H9 (cell line): ENCODE measurements around the gene BRPF1. TPM values are rescaled to one million over a fixed set of nuclear protein-coding genes. Genes with fewer than 3 reads are reported as not detected.

ENCODE experiments used
- DNase-seq: peaks from one replicate; pipeline ENCODE4 v3.0.0-alpha.2; 2017
- H2AFZ ChIP-seq: one replicate; pipeline ENCODE4 v1.6.1; 2013; ENCODE audit warnings: mild to moderate bottlenecking, low read length, control low read depth, moderate library complexity
- H2AK5ac ChIP-seq: 2 replicates; pipeline ENCODE4 v1.6.1; 2013; ENCODE audit warnings: low read length, control low read depth, mixed read lengths; ENCODE audit not compliant: insufficient read length
- H2BK120ac ChIP-seq: one replicate; pipeline ENCODE4 v1.6.1; 2013; ENCODE audit warnings: low read depth, mild to moderate bottlenecking, low read length, control low read depth, inconsistent platforms; ENCODE audit not compliant: poor library complexity, severe bottlenecking
- H2BK12ac ChIP-seq: 2 replicates; pipeline ENCODE4 v1.6.1; 2013; ENCODE audit warnings: low read length, control low read depth, mixed read lengths, low read depth; ENCODE audit not compliant: insufficient read length
- H2BK15ac ChIP-seq: 2 replicates; pipeline ENCODE4 v1.6.1; 2013; ENCODE audit warnings: low read depth, low read length, control low read depth
- H2BK20ac ChIP-seq: one replicate; pipeline ENCODE4 v1.6.1; 2013; ENCODE audit warnings: low read depth, mild to moderate bottlenecking, low read length, control low read depth, inconsistent platforms; ENCODE audit not compliant: poor library complexity, severe bottlenecking
- H2BK5ac ChIP-seq: 2 replicates; pipeline ENCODE4 v1.6.1; 2013; ENCODE audit warnings: low read length, control low read depth, mixed read lengths; ENCODE audit not compliant: insufficient read length
- H3K14ac ChIP-seq: 2 replicates; pipeline ENCODE4 v1.6.1; 2013; ENCODE audit warnings: low read length, control low read depth; ENCODE audit not compliant: insufficient read depth
- H3K18ac ChIP-seq: 2 replicates; pipeline ENCODE4 v1.6.1; 2013; ENCODE audit warnings: low read depth, mild to moderate bottlenecking, mixed read lengths, low read length, control low read depth; ENCODE audit not compliant: insufficient read length
- H3K23ac ChIP-seq: 2 replicates; pipeline ENCODE4 v1.6.1; 2013; ENCODE audit warnings: low read length, control low read depth, mixed read lengths, low read depth; ENCODE audit not compliant: insufficient read length
- H3K23me2 ChIP-seq: 2 replicates; pipeline ENCODE4 v1.6.1; 2013; ENCODE audit warnings: low read depth, mild to moderate bottlenecking, mixed read lengths, low read length, control low read depth; ENCODE audit not compliant: insufficient read length, poor library complexity, severe bottlenecking
- H3K27ac ChIP-seq: 2 replicates; pipeline ENCODE4 v1.5.1; 2013; ENCODE audit warnings: low read length, control low read depth, mixed read lengths, low read depth; ENCODE audit not compliant: insufficient read length
- H3K27me3 ChIP-seq: 2 replicates; pipeline ENCODE4 v1.6.1; 2013; ENCODE audit warnings: low read length, control low read depth, inconsistent platforms; ENCODE audit not compliant: insufficient read depth
- H3K4ac ChIP-seq: 2 replicates; pipeline ENCODE4 v1.6.1; 2013; ENCODE audit warnings: low read depth, mild to moderate bottlenecking, control low read depth, inconsistent platforms, low read length, moderate library complexity
- H3K4me1 ChIP-seq: 2 replicates; pipeline ENCODE4 v1.6.1; 2013; ENCODE audit warnings: low read length, control low read depth, inconsistent platforms; ENCODE audit not compliant: insufficient read depth
- H3K4me2 ChIP-seq: 2 replicates; pipeline ENCODE4 v1.6.1; 2013; ENCODE audit warnings: low read length, control low read depth, mixed read lengths; ENCODE audit not compliant: insufficient read length, insufficient read depth
- H3K56ac ChIP-seq: 2 replicates; pipeline ENCODE4 v1.6.1; 2013; ENCODE audit warnings: low read depth, mild to moderate bottlenecking, mixed read lengths, low read length, control low read depth; ENCODE audit not compliant: insufficient read length
- H3K79me1 ChIP-seq: 2 replicates; pipeline ENCODE4 v1.6.1; 2013; ENCODE audit warnings: low read depth, mild to moderate bottlenecking, moderate library complexity, low read length, control low read depth, inconsistent platforms; ENCODE audit not compliant: insufficient read depth, poor library complexity, severe bottlenecking
- H3K79me2 ChIP-seq: 2 replicates; pipeline ENCODE4 v1.6.1; 2013; ENCODE audit warnings: low read length, control low read depth, inconsistent platforms; ENCODE audit not compliant: insufficient read depth
- H3K9ac ChIP-seq: 2 replicates; pipeline ENCODE4 v1.6.1; 2013; ENCODE audit warnings: low read length, control low read depth, mixed read lengths; ENCODE audit not compliant: insufficient read length; ENCODE audit errors: extremely low read depth
- H3K9me3 ChIP-seq: one replicate; pipeline ENCODE4 v1.6.1; 2013; ENCODE audit warnings: low read depth, low read length, inconsistent platforms; ENCODE audit not compliant: control insufficient read depth
- H3T11ph ChIP-seq: one replicate; pipeline ENCODE4 v1.6.1; 2013; ENCODE audit warnings: mild to moderate bottlenecking, low read length, control low read depth, inconsistent platforms
- H4K20me1 ChIP-seq: one replicate; pipeline ENCODE4 v1.6.1; 2013; ENCODE audit not compliant: control insufficient read depth, insufficient read length, insufficient read depth
- H4K5ac ChIP-seq: 2 replicates; pipeline ENCODE4 v1.6.1; 2013; ENCODE audit warnings: low read depth, mild to moderate bottlenecking, mixed read lengths, low read length, control low read depth; ENCODE audit not compliant: insufficient read length
- H4K8ac ChIP-seq: replicated peaks from 2 replicates; pipeline ENCODE4 v1.6.1; 2013; ENCODE audit warnings: low read length, control low read depth, mixed read lengths, low read depth; ENCODE audit not compliant: insufficient read length
- H4K91ac ChIP-seq: 2 replicates; pipeline ENCODE4 v1.6.1; 2013; ENCODE audit warnings: low read depth, mild to moderate bottlenecking, moderate library complexity, mixed read lengths, low read length, control low read depth; ENCODE audit not compliant: insufficient read length
- H3K27ac Mint-ChIP-seq, 3 experiments: 2 replicates in 2 of 3; 3 replicates in 1 of 3; pipeline ENCODE4 v1.8.0; 2020 to 2021; ENCODE audit warnings: mixed read lengths in 3 of 3, mild to moderate bottlenecking in 1 of 3, moderate library complexity in 1 of 3
- H3K27me3 Mint-ChIP-seq: 2 replicates; pipeline ENCODE4 v1.8.0; 2021; ENCODE audit warnings: low read depth, mild to moderate bottlenecking, moderate library complexity, mixed read lengths
- H3K36me3 Mint-ChIP-seq, 3 experiments: 2 replicates in 2 of 3; 3 replicates in 1 of 3; pipeline ENCODE4 v1.8.0; 2020 to 2021; ENCODE audit warnings: low read depth in 3 of 3, mixed read lengths in 3 of 3; ENCODE audit not compliant: insufficient read depth in 1 of 3
- H3K4me1 Mint-ChIP-seq, 2 experiments: 2 replicates each; pipeline ENCODE4 v1.8.0; 2020; ENCODE audit warnings: mixed read lengths in 2 of 2
- H3K4me3 Mint-ChIP-seq, 2 experiments: 2 replicates in 1 of 2; 3 replicates in 1 of 2; pipeline ENCODE4 v1.8.0; 2020 to 2021; ENCODE audit warnings: mild to moderate bottlenecking in 2 of 2, mixed read lengths in 2 of 2, moderate library complexity in 1 of 2
- H3K9me3 Mint-ChIP-seq, 2 experiments: 2 replicates in 1 of 2; 3 replicates in 1 of 2; pipeline ENCODE4 v1.8.0; 2020; ENCODE audit warnings: mild to moderate bottlenecking in 2 of 2, mixed read lengths in 2 of 2, moderate library complexity in 1 of 2
- WGBS: extraction: QIAGEN DNeasy Blood & Tissue Kit; methylation state at CpG from one replicate; pipeline ENCODE4 v1.1.7; 2013; ENCODE audit warnings: missing lambda C conversion rate, low lambda C conversion rate, mixed read lengths; ENCODE audit not compliant: insufficient read length; ENCODE audit errors: extremely low coverage; 5-methylcytosine and 5-hydroxymethylcytosine counted together
- total RNA-seq: library from RNA; stranded (reverse); gene quantifications from 2 replicates; pipeline ENCODE4 v1.2.1, GENCODE V29; 2021
- TF ChIP-seq, protein P1 (sequence below): fragments of 200-600 bp; sonication (generic); conservative IDR thresholded peaks from 3 replicates; pipeline ENCODE4 v1.8.0; 2021; ENCODE audit warnings: antibody characterized with exemption, mild to moderate bottlenecking

The BRPF1 gene
- total RNA-seq, 1 experiment from 2014 or later: 38.6 TPM

DNA sequence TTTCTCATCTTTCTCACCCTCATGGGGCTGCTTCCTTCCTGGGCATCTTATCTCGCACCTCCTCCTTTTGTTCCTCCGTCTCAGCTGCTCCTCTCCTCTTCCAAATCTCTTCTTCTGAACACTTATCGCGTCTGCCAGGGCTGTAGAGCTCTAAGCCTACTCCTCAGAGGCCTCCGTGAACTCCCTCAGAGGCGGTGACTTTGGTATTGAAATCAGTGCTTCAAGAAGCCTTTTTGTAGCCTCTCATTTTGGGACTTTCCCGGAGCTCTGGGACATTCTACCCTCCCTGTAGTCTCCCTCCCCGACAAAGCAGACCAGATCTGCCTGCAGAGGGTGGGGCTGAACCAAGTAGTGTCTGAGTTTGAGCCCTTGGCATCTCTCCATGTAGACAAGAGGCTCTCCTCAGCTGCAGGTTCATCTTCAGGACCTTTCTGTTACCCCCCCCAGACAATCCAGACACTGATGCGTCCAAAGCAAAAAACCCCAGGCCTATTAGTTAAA lies 45.4 kb upstream of the BRPF1 start:
- Mint-ChIP-seq H3K36me3 (peaks cover 11 to 80% (median 50%) of the 10 kb centered on the region in 3 experiments; a peak in 6 of 7 replicates), H3K4me3 (no peak overlapping the region), H3K27me3 (no peaks in the 10 kb centered on the region), H3K4me1 (no peaks in the 10 kb centered on the region), H3K27ac (peak overlapping the region in 1 of 3 experiments; percentile 55; a peak in 3 of 7 replicates), H3K9me3 (no peaks in the 10 kb centered on the region)
- no peaks in the 10 kb centered on the region for H3K79me1 ChIP-seq
- H4K20me1 ChIP-seq: no peaks in the 10 kb centered on the region
- H3K23me2 ChIP-seq: no peaks in the 10 kb centered on the region
- no peak overlapping the region for H2BK15ac ChIP-seq
- no peak overlapping the region for H4K8ac ChIP-seq
- no peak overlapping the region for H4K91ac ChIP-seq
- H3K9ac ChIP-seq: no peak overlapping the region
- no peak overlapping the region for H2BK20ac ChIP-seq
- H3K14ac ChIP-seq: no peak overlapping the region
- no peak overlapping the region for H3K27ac ChIP-seq
- no peak overlapping the region for H3K4me2 ChIP-seq
- no peak overlapping the region for H4K5ac ChIP-seq
- no peak overlapping the region for H2AK5ac ChIP-seq
- no CpG with 5 or more reads among the region's 9 CpGs for WGBS
- H3T11ph ChIP-seq: no peak overlapping the region
- no peaks in the 10 kb centered on the region for H3K27me3 ChIP-seq
- no peaks in the 10 kb centered on the region for H3K79me2 ChIP-seq
- no peak overlapping the region for H2BK120ac ChIP-seq
- H3K56ac ChIP-seq: no peak overlapping the region
- no peak overlapping the region for H3K23ac ChIP-seq
- no peak overlapping the region for H2BK5ac ChIP-seq
- TF ChIP-seq, protein P1, sequence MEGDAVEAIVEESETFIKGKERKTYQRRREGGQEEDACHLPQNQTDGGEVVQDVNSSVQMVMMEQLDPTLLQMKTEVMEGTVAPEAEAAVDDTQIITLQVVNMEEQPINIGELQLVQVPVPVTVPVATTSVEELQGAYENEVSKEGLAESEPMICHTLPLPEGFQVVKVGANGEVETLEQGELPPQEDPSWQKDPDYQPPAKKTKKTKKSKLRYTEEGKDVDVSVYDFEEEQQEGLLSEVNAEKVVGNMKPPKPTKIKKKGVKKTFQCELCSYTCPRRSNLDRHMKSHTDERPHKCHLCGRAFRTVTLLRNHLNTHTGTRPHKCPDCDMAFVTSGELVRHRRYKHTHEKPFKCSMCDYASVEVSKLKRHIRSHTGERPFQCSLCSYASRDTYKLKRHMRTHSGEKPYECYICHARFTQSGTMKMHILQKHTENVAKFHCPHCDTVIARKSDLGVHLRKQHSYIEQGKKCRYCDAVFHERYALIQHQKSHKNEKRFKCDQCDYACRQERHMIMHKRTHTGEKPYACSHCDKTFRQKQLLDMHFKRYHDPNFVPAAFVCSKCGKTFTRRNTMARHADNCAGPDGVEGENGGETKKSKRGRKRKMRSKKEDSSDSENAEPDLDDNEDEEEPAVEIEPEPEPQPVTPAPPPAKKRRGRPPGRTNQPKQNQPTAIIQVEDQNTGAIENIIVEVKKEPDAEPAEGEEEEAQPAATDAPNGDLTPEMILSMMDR: no peak
- no peak overlapping the region for H2BK12ac ChIP-seq
- no peak overlapping the region for H3K4ac ChIP-seq
- H3K18ac ChIP-seq: no peak overlapping the region
- DNase-seq: no peak
- no peaks in the 10 kb centered on the region for H3K9me3 ChIP-seq
- no peak overlapping the region for H2AFZ ChIP-seq
- H3K4me1 ChIP-seq: no peaks in the 10 kb centered on the region
